22Rv1 (cell line): ENCODE results near the gene COL7A1.

Experiments
- ZFX ChIP-seq: fragments of 450-650 bp; IDR thresholded peaks from 2 replicates; pipeline ENCODE4 v1.6.1; 2017; ENCODE audit warnings: antibody characterized with exemption, borderline replicate concordance
- TF ChIP-seq, protein P1 (sequence below): fragments of 450-650 bp; IDR thresholded peaks from 2 replicates; pipeline ENCODE4 v1.5.1; 2017; ENCODE audit warnings: mild to moderate bottlenecking

DNA sequence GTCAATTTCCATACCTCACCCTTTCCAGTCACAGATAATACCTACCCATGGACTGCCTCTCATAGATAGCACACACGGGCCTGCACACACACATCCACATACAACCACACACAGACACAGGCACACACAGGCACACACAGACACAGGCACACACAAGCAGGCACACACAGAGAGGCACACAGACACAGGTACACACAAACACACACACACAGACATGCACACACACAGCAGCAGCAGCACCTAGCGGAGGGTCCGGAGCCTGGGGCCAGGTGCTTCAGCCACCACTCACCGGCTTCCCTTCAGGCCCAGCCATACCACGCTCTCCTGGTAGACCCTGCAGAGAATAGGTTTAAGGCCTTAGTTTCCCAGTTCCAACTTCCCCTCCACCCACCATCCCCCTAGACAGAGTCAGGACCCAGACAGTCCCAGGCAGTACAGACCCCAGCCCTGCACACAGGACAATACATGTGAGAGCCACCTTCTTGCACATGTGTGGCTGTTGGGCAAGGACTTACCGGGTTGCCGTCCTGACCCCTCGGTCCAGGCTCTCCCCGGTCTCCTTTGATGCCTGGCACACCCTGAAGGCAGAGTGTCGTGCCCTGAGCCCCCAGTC, 21.1 kb downstream of the COL7A1 start:
- TF ChIP-seq, protein P1, sequence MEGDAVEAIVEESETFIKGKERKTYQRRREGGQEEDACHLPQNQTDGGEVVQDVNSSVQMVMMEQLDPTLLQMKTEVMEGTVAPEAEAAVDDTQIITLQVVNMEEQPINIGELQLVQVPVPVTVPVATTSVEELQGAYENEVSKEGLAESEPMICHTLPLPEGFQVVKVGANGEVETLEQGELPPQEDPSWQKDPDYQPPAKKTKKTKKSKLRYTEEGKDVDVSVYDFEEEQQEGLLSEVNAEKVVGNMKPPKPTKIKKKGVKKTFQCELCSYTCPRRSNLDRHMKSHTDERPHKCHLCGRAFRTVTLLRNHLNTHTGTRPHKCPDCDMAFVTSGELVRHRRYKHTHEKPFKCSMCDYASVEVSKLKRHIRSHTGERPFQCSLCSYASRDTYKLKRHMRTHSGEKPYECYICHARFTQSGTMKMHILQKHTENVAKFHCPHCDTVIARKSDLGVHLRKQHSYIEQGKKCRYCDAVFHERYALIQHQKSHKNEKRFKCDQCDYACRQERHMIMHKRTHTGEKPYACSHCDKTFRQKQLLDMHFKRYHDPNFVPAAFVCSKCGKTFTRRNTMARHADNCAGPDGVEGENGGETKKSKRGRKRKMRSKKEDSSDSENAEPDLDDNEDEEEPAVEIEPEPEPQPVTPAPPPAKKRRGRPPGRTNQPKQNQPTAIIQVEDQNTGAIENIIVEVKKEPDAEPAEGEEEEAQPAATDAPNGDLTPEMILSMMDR, result no peak
- no peak for TF ChIP-seq ZFX
